ENCODE measurements around the gene ITK.
A peak's percentile ranks its signal among the peaks of the same experiment; 100 is the strongest.

Gene ITK

DNA sequence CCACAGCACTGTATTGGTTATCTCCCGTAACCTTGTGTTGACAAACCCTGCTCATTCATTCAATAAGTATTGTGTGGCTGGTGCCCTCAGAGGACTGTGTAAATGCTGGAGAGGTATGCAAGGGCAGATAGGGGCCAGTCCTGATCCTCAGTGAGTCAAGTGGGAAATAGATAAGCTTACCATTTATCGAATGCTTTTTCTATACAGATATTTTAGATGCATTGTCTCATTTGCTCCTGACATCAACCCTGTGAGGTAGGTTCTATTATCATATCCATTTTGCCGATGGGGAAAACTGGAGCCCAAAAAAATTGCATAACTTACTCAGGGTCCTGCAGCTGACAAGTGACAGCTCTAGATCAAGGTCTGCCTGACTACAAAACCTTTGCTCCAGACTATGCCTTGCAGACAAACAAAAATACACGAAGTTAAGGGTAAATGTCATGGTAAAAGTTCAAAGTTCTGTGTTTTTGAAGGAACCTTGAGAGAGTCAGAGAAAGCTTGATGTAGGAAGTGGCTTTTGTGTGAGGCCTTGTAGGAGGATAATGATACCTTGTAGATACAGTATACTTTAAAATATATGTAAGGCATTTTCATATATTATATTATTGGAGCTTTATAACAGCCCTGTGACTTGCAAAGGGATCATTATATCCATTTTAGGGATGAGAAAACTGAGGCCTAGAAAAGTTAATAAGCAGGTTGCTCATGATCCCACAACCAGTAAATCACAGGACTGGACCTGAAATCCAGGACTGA lies 107.9 kb downstream of the ITK start:
- no peak overlapping the region for H2BK12ac ChIP-seq (ENCODE audit: low read length)
- WGBS (ENCODE audit: extremely low coverage, insufficient coverage, insufficient read length), result no CpG with 5 or more reads among the region's 4 CpGs

GRCh38 chr5:157289164-157289819 lies 108.7 kb downstream of the ITK start:
- H2BK12ac ChIP-seq (ENCODE audit: low read length), result no peak overlapping the region
- no peak overlapping the region for H3K4me3 ChIP-seq (ENCODE audit: low read depth, low read length)
- H3K27ac ChIP-seq (ENCODE audit: low read depth, low read length), result no peak overlapping the region
- no peak overlapping the region for H3K18ac ChIP-seq (ENCODE audit: low read length)
- H3K14ac ChIP-seq (ENCODE audit: low read length), result no peak overlapping the region
- no CpG with 5 or more reads among the region's 9 CpGs for WGBS (ENCODE audit: extremely low coverage, insufficient coverage, insufficient read length)
- no peaks in the 10 kb centered on the region for H3K79me1 ChIP-seq (ENCODE audit: low read length)
- H3K9me3 ChIP-seq (ENCODE audit: insufficient read depth, low read depth, low read length), result no peaks in the 10 kb centered on the region
- no peak overlapping the region for H4K91ac ChIP-seq (ENCODE audit: low read depth, low read length)
- no peak overlapping the region for H3K4me2 ChIP-seq (ENCODE audit: low read length)
- H2AFZ ChIP-seq (ENCODE audit: insufficient read depth, low read length, poor library complexity), result no peak overlapping the region
- DNase-seq, result peak; percentile 55 to 61
- H3K4me1 ChIP-seq (ENCODE audit: control insufficient read depth in 1 of 2, insufficient read depth in 2 of 2, low read length in 2 of 2), result peaks cover 12 to 14% of the 10 kb centered on the region in 2 experiments
- H4K8ac ChIP-seq (ENCODE audit: low read depth, low read length), result no peak overlapping the region
- H3K23ac ChIP-seq (ENCODE audit: low read length), result no peak overlapping the region
- no peaks in the 10 kb centered on the region for H3K79me2 ChIP-seq (ENCODE audit: control insufficient read depth, insufficient read depth, low read length, poor library complexity)
- no peak overlapping the region for H2BK120ac ChIP-seq (ENCODE audit: insufficient read depth, low read length, poor library complexity)
- no peak overlapping the region for H2AK5ac ChIP-seq (ENCODE audit: low read length)
- no peak overlapping the region for H4K12ac ChIP-seq (ENCODE audit: low read depth, low read length)
- H2BK5ac ChIP-seq (ENCODE audit: low read depth, low read length, poor library complexity), result no peak overlapping the region
- no peaks in the 10 kb centered on the region for H3K27me3 ChIP-seq (ENCODE audit: insufficient read depth, low read length)
- H3K9ac ChIP-seq (ENCODE audit: low read length), result no peak overlapping the region
- no peak overlapping the region for H3K4ac ChIP-seq (ENCODE audit: low read depth, low read length)
- no peaks in the 10 kb centered on the region for H3K36me3 ChIP-seq (ENCODE audit: control insufficient read depth in 1 of 2, insufficient read depth in 2 of 2, low read length in 2 of 2)

More for the DNA sequence above, 107.9 kb downstream of the ITK start:
- H3K4me3 ChIP-seq (ENCODE audit: low read depth, low read length), result no peak overlapping the region
- H3K4me1 ChIP-seq (ENCODE audit: control insufficient read depth in 1 of 2, insufficient read depth in 2 of 2, low read length in 2 of 2), result peaks cover 12 to 14% of the 10 kb centered on the region in 2 experiments
- H3K27ac ChIP-seq (ENCODE audit: low read depth, low read length), result no peak overlapping the region
- DNase-seq, result peak; percentile 78 to 84
- no peak overlapping the region for H3K14ac ChIP-seq (ENCODE audit: low read length)
- no peak overlapping the region for H3K4ac ChIP-seq (ENCODE audit: low read depth, low read length)
- H3K36me3 ChIP-seq (ENCODE audit: control insufficient read depth in 1 of 2, insufficient read depth in 2 of 2, low read length in 2 of 2), result no peaks in the 10 kb centered on the region
- no peak overlapping the region for H3K4me2 ChIP-seq (ENCODE audit: low read length)
- no peak overlapping the region for H2AFZ ChIP-seq (ENCODE audit: insufficient read depth, low read length, poor library complexity)
- no peak overlapping the region for H2BK5ac ChIP-seq (ENCODE audit: low read depth, low read length, poor library complexity)
- no peak overlapping the region for H4K91ac ChIP-seq (ENCODE audit: low read depth, low read length)
- no peak overlapping the region for H3K18ac ChIP-seq (ENCODE audit: low read length)
- no peaks in the 10 kb centered on the region for H3K79me2 ChIP-seq (ENCODE audit: control insufficient read depth, insufficient read depth, low read length, poor library complexity)
- no peak overlapping the region for H4K12ac ChIP-seq (ENCODE audit: low read depth, low read length)
- no peaks in the 10 kb centered on the region for H3K9me3 ChIP-seq (ENCODE audit: insufficient read depth, low read depth, low read length)
- no peaks in the 10 kb centered on the region for H3K79me1 ChIP-seq (ENCODE audit: low read length)
- no peak overlapping the region for H3K23ac ChIP-seq (ENCODE audit: low read length)
- H3K9ac ChIP-seq (ENCODE audit: low read length), result no peak overlapping the region
- H4K8ac ChIP-seq (ENCODE audit: low read depth, low read length), result no peak overlapping the region
- no peaks in the 10 kb centered on the region for H3K27me3 ChIP-seq (ENCODE audit: insufficient read depth, low read length)
- no peak overlapping the region for H2BK120ac ChIP-seq (ENCODE audit: insufficient read depth, low read length, poor library complexity)
- H2AK5ac ChIP-seq (ENCODE audit: low read length), result no peak overlapping the region

DNA sequence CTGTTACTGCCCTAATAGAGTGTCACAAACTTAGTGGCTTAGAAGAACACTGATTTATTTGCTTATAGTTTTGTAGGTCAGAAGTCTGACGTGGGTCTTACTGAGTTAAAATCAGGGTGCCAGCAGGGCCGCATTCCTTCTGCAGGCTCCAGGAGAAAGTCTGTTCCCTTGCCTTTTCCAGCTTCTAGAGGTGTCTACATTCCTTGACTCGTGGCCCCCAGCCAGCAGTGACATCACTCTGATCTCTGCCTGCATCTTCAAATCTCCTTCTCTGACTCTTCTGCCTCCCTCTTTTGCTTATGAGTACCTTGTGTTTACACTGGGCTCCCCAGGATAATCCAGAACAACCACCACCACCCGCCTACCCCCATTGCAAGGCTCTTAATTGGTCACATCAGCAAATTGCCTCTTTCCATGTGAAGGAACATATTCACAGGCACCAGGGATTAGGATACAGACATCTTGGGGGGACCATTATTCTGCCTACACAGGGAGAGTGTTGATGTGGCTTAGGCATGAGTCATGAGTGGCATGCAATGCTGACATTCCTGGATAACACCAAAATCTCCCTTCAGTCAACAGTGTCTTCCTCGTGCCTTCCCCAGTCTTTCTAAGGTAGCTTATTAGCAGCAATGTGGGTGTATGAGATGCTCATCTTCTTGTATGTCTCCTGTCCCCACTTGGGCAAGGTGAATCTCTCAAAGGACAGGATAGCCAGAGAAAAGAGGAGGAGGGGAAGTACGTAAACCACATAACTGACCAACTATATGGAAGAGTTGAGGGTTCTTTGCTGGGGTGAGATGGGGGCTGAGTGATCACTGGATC lies 109.7 kb downstream of the ITK start:
- Histone ChIP-seq H4K12ac (ENCODE audit: low read depth, low read length) (no peak overlapping the region), H3K79me1 (ENCODE audit: low read length) (no peaks in the 10 kb centered on the region), H4K8ac (ENCODE audit: low read depth, low read length) (no peak overlapping the region), H2BK12ac (ENCODE audit: low read length) (no peak overlapping the region), H3K9me3 (ENCODE audit: insufficient read depth, low read depth, low read length) (no peaks in the 10 kb centered on the region), H3K4me3 (ENCODE audit: low read depth, low read length) (no peak overlapping the region), H3K79me2 (ENCODE audit: control insufficient read depth, insufficient read depth, low read length, poor library complexity) (no peaks in the 10 kb centered on the region), H3K27ac (ENCODE audit: low read depth, low read length) (no peak overlapping the region), H2AFZ (ENCODE audit: insufficient read depth, low read length, poor library complexity) (no peak overlapping the region), H3K27me3 (ENCODE audit: insufficient read depth, low read length) (no peaks in the 10 kb centered on the region), H2BK5ac (ENCODE audit: low read depth, low read length, poor library complexity) (no peak overlapping the region), H2BK120ac (ENCODE audit: insufficient read depth, low read length, poor library complexity) (no peak overlapping the region), H3K4me2 (ENCODE audit: low read length) (no peak overlapping the region), H3K4me1 (ENCODE audit: control insufficient read depth in 1 of 2, insufficient read depth in 2 of 2, low read length in 2 of 2) (peaks cover 12 to 14% of the 10 kb centered on the region in 2 experiments), H3K23ac (ENCODE audit: low read length) (no peak overlapping the region), H3K9ac (ENCODE audit: low read length) (no peak overlapping the region), H3K18ac (ENCODE audit: low read length) (no peak overlapping the region), H3K14ac (ENCODE audit: low read length) (no peak overlapping the region), H3K4ac (ENCODE audit: low read depth, low read length) (no peak overlapping the region), H4K91ac (ENCODE audit: low read depth, low read length) (no peak overlapping the region), H2AK5ac (ENCODE audit: low read length) (no peak overlapping the region), H3K36me3 (ENCODE audit: control insufficient read depth in 1 of 2, insufficient read depth in 2 of 2, low read length in 2 of 2) (no peaks in the 10 kb centered on the region)
- no CpG with 5 or more reads among the region's 6 CpGs for WGBS (ENCODE audit: extremely low coverage, insufficient coverage, insufficient read length)
- DNase-seq, result peak; percentile 96 to 98

GRCh38 chr5:157290981-157291711 lies 110.5 kb downstream of the ITK start:
- H4K91ac ChIP-seq (ENCODE audit: low read depth, low read length), result no peak overlapping the region
- no peaks in the 10 kb centered on the region for H3K79me1 ChIP-seq (ENCODE audit: low read length)
- H3K9ac ChIP-seq (ENCODE audit: low read length), result no peak overlapping the region
- H4K12ac ChIP-seq (ENCODE audit: low read depth, low read length), result no peak overlapping the region
- H3K4me1 ChIP-seq (ENCODE audit: control insufficient read depth in 1 of 2, insufficient read depth in 2 of 2, low read length in 2 of 2), result peaks cover 12 to 14% of the 10 kb centered on the region in 2 experiments
- H4K8ac ChIP-seq (ENCODE audit: low read depth, low read length), result no peak overlapping the region
- H2BK5ac ChIP-seq (ENCODE audit: low read depth, low read length, poor library complexity), result no peak overlapping the region
- no CpG with 5 or more reads among the region's 10 CpGs for WGBS (ENCODE audit: extremely low coverage, insufficient coverage, insufficient read length)
- H2AK5ac ChIP-seq (ENCODE audit: low read length), result no peak overlapping the region
- H2BK12ac ChIP-seq (ENCODE audit: low read length), result no peak overlapping the region
- no peak overlapping the region for H3K23ac ChIP-seq (ENCODE audit: low read length)
- no peaks in the 10 kb centered on the region for H3K36me3 ChIP-seq (ENCODE audit: control insufficient read depth in 1 of 2, insufficient read depth in 2 of 2, low read length in 2 of 2)
- H3K27me3 ChIP-seq (ENCODE audit: insufficient read depth, low read length), result no peaks in the 10 kb centered on the region
- no peaks in the 10 kb centered on the region for H3K79me2 ChIP-seq (ENCODE audit: control insufficient read depth, insufficient read depth, low read length, poor library complexity)
- no peak overlapping the region for H2BK120ac ChIP-seq (ENCODE audit: insufficient read depth, low read length, poor library complexity)
- no peak overlapping the region for H3K4ac ChIP-seq (ENCODE audit: low read depth, low read length)
- no peak overlapping the region for H2AFZ ChIP-seq (ENCODE audit: insufficient read depth, low read length, poor library complexity)
- no peaks in the 10 kb centered on the region for H3K9me3 ChIP-seq (ENCODE audit: insufficient read depth, low read depth, low read length)
- H3K14ac ChIP-seq (ENCODE audit: low read length), result no peak overlapping the region
- no peak overlapping the region for H3K4me3 ChIP-seq (ENCODE audit: low read depth, low read length)
- no peak overlapping the region for H3K18ac ChIP-seq (ENCODE audit: low read length)
- H3K27ac ChIP-seq (ENCODE audit: low read depth, low read length), result no peak overlapping the region
- DNase-seq, result peak; percentile 98 to 100
- H3K4me2 ChIP-seq (ENCODE audit: low read length), result no peak overlapping the region

All from trophoblast cell (in vitro differentiated cells and primary cell).